ENCODE measurements around the gene EFCAB9. TPM values are rescaled to one million over a fixed set of nuclear protein-coding genes. Genes with fewer than 3 reads are reported as not detected.

Gene EFCAB9
- total RNA-seq, 2 donors from 2014 or later, result not detected

DNA sequence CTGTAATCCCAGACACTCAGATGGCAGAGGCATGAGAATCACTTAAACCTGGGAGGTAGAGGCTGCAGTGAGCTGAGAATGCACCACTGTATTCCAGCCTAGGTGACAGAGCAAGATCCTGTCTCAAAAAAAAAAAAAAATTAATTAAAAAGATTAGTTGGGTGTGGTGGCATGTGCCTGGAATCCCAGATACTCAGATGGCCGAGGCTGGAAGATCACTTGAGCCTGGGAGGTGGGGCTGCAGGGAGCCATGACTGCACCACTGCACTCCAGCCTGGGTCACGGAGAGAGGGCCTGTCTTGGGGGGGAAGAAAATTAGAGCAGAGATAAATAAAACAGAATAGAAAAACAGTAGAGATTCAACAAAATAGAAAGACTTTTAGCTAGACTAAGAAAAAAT is 54.7 kb downstream of the EFCAB9 start:
- H3K27me3 ChIP-seq, result no peaks in the 10 kb centered on the region
- no peaks in the 10 kb centered on the region for H3K36me3 ChIP-seq
- no peak overlapping the region for H3K27ac ChIP-seq
- no peak for DNase-seq
- no peaks in the 10 kb centered on the region for H3K9me3 ChIP-seq
- no peak overlapping the region for H3K9ac ChIP-seq (ENCODE audit: low read depth in 2 of 2, low read length in 2 of 2)
- H3K4me3 ChIP-seq, result no peak overlapping the region
- TF ChIP-seq, protein P1, sequence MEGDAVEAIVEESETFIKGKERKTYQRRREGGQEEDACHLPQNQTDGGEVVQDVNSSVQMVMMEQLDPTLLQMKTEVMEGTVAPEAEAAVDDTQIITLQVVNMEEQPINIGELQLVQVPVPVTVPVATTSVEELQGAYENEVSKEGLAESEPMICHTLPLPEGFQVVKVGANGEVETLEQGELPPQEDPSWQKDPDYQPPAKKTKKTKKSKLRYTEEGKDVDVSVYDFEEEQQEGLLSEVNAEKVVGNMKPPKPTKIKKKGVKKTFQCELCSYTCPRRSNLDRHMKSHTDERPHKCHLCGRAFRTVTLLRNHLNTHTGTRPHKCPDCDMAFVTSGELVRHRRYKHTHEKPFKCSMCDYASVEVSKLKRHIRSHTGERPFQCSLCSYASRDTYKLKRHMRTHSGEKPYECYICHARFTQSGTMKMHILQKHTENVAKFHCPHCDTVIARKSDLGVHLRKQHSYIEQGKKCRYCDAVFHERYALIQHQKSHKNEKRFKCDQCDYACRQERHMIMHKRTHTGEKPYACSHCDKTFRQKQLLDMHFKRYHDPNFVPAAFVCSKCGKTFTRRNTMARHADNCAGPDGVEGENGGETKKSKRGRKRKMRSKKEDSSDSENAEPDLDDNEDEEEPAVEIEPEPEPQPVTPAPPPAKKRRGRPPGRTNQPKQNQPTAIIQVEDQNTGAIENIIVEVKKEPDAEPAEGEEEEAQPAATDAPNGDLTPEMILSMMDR (IDR thresholded peaks at IDR 0.05), result no peak
- no peaks in the 10 kb centered on the region for H3K4me1 ChIP-seq
- intact Hi-C loops (cut with DNase I), result no loop called here

DNA sequence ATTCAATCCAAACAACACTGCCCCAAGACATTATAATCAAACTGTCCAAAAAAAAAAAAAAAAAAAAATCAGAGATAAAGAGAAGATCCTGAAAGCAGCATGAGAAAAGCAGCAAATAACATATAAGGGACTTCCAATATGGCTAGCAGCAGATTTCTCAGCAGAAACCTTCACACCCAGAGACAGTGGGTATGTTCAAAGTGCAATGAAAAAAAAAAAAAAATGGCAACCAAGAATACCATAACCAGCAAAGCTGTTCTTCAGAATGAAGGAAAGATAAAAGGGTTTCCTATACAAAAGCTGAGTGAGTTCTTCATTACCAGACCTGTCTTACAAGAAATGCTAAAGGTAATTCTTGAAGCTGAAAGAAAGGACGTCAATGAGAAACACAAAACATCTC is 57.4 kb downstream of the EFCAB9 start:
- Histone ChIP-seq H3K4me1 (no peaks in the 10 kb centered on the region), H3K36me3 (no peaks in the 10 kb centered on the region), H3K9ac (ENCODE audit: low read depth in 2 of 2, low read length in 2 of 2) (no peak overlapping the region), H3K4me3 (no peak overlapping the region), H3K27ac (no peak overlapping the region), H3K27me3 (no peaks in the 10 kb centered on the region), H3K9me3 (no peaks in the 10 kb centered on the region)
- TF ChIP-seq, protein P1 (IDR thresholded peaks at IDR 0.05), result no peak
- no peak for DNase-seq
- intact Hi-C loops (cut with DNase I), result no loop called here

DNA sequence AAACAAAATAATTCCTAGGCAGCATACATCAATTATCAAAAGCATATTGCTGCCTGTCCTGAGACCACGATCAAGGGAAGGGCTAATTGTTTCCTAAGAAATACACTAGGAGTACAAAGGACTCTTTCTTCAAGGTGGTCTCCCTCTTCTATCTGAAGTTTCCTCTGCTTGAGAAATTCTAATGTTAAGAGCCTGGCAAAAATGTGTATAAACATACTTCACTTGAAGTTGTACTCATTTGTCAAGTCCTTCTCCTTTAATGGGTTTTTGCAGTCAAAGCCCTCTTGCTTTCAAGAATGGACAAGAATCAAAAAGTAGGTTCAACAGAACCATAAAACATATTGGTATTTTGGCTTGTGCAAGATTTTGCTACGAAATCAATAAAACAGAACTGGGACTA is 58.5 kb downstream of the EFCAB9 start:
- DNase-seq, result no peak
- no peaks in the 10 kb centered on the region for H3K4me1 ChIP-seq
- H3K9ac ChIP-seq (ENCODE audit: low read depth in 2 of 2, low read length in 2 of 2), result no peak overlapping the region
- H3K4me3 ChIP-seq, result no peak overlapping the region
- TF ChIP-seq, protein P1 (IDR thresholded peaks at IDR 0.05), result no peak
- no peaks in the 10 kb centered on the region for H3K36me3 ChIP-seq
- no peak overlapping the region for H3K27ac ChIP-seq
- H3K27me3 ChIP-seq, result no peaks in the 10 kb centered on the region
- intact Hi-C loops (cut with DNase I), result no loop called here
- H3K9me3 ChIP-seq, result no peaks in the 10 kb centered on the region

Other genes with a start within 250 kb of the EFCAB9 start
- 10 to 100 TPM; 25.9 to 35.5 TPM for gene FBXW11, start 187.5 kb upstream of the EFCAB9 start, total RNA-seq
- gene STK10, start 5.9 kb upstream of the EFCAB9 start, total RNA-seq, result 10 to 100 TPM; 16.1 to 23.2 TPM
- gene UBTD2, start 89.6 kb downstream of the EFCAB9 start, total RNA-seq, result 10 to 100 TPM; 15.4 to 24.3 TPM

Data from colonic mucosa (tissue), 4 donors.